Heart right ventricle (tissue), 16 donors: ENCODE data around the gene C11orf21. TPM values are rescaled to one million over a fixed set of nuclear protein-coding genes. Genes with fewer than 3 reads are reported as not detected.

Experiments
- ATAC-seq, 8 donors: fragments of 200-7000 bp; cut with Tn5 transposase; one replicate each; pipeline ENCODE4 v1.9.1; 2020; ENCODE audit warnings: mild to moderate bottlenecking in 8 of 8, moderate library complexity in 8 of 8, moderate number of reproducible peaks in 1 of 8
- DNase-seq, 2 donors: peaks; one replicate each; pipeline ENCODE4 v3.0.0-alpha.2; 2020
- H3K27ac ChIP-seq, 10 donors: fragments of 200-600 bp; sonication (generic) in 2 of 10; one replicate each; pipeline versions ENCODE4 v1.5.0 to v1.8.0; 2020 to 2022; ENCODE audit warnings: mild to moderate bottlenecking in 3 of 10
- H3K27me3 ChIP-seq, 7 donors: fragments of 200-600 bp; one replicate each; pipeline ENCODE4 v1.8.0; 2021 to 2022; ENCODE audit warnings: mild to moderate bottlenecking in 2 of 7
- H3K36me3 ChIP-seq, 9 donors: fragments of 200-600 bp; sonication (generic) in 1 of 9; one replicate each; pipeline versions ENCODE4 v1.5.0 to v1.8.0; 2020 to 2022; ENCODE audit warnings: mild to moderate bottlenecking in 2 of 9
- H3K4me1 ChIP-seq, 9 donors: fragments of 200-600 bp; sonication (generic) in 1 of 9; one replicate each; pipeline versions ENCODE4 v1.5.0 to v1.8.0; 2020 to 2022; ENCODE audit warnings: mild to moderate bottlenecking in 4 of 9
- H3K4me3 ChIP-seq, 10 donors: fragments of 200-600 bp; sonication (generic) in 2 of 10; one replicate each; pipeline versions ENCODE4 v1.5.0 to v1.8.0; 2020 to 2022; ENCODE audit warnings: mild to moderate bottlenecking in 7 of 10, moderate library complexity in 2 of 10
- H3K9me3 ChIP-seq, 11 donors: fragments of 200-600 bp in 10 of 11; sonication (generic) in 2 of 11; one replicate each; pipeline versions ENCODE4 v1.5.0 to v1.8.0; 2013 to 2022; ENCODE audit warnings: mild to moderate bottlenecking in 2 of 11, control low read depth in 1 of 11, moderate library complexity in 1 of 11
- CTCF ChIP-seq, 9 donors: fragments of 200-600 bp; sonication (generic) in 2 of 9; IDR thresholded peaks; one replicate each; pipeline versions ENCODE4 v1.5.0 to v1.8.0; 2021 to 2022; ENCODE audit warnings: antibody characterized with exemption in 9 of 9, mild to moderate bottlenecking in 5 of 9, moderate library complexity in 1 of 9
- WGBS, 2 donors: extraction: QIAGEN DNeasy Blood & Tissue Kit; methylation state at CpG; one replicate each; pipeline ENCODE4 v1.1.7; 2013; ENCODE audit warnings: inconsistent platforms in 1 of 2; 5-methylcytosine and 5-hydroxymethylcytosine counted together
- intact Hi-C, 10 donors: fragments of 100-400 bp; cut with DNase I; formaldehyde crosslinking; loops; one replicate each; pipeline versions ENCODE4 v1.11.1 to v1.14.2; 2022
- polyA plus RNA-seq, 2 donors: library from polyadenylated mRNA; stranded (reverse); fragments of 200-250 nt; gene quantifications; one replicate each; pipeline ENCODE4 v1.2.3, GENCODE V29; 2013
- total RNA-seq, 10 donors: library from RNA; stranded (reverse); fragmentation: NEBNext Ultra II Directional in 3 of 10; extraction: Animal tissue kit (Norgen Biotek cat#: 25700) in 3 of 10; gene quantifications; one replicate each; pipeline versions ENCODE4 v1.2.1 to v1.2.4, GENCODE V29; 2021 to 2023
- donor health status: Arrhythmogenic right ventricular cardiomyopathy.
- donor health status: ischemic (EF 13 %, LVEDD 7.1; RV severe dilation, severe dysfunction).
- donor health status: healthy with polysubstance abuse.
- donor health status: DM: no; HTN: yes; CAD: no.
- donor health status: DM: no; HTN: no; CAD: no.
- donor health status: ischemic (EF 25% LVEDD 6.9; RV normal size, moderate dysfunction).
- donor health status: ischemic (EF 25% LVEDD 5.7; RV mildly dilated, moderate dysfunction).
- donor health status: healthy.
- donor health status: DM: yes; HTN: yes; CAD: no.
- donor health status: Ischemic cardiomyopathy.
- donor health status: ischemic (EF 35%, LVEDD 5.7; RV mildly dilated, moderate dysfunction).
- donor health status: nonischemic (EF 11% LVEDD 7.7; RV severe dilation, severe dysfunction).
- donor health status: DM: yes; HTN: yes; CAD: no.
- donor health status: PGD.
- donor health status: ischemic (EF 29% LVEDD 5.4; RV normal size, mild dysfunction).
- donor health status: nonischemic (EF 23%, LVEDD 6.1; RV moderate dilation, normal function).

Gene C11orf21
- total and polyA plus RNA-seq, 12 donors, result 2.6 to 73.4 (median 31.1) TPM

GRCh38 chr11:2256951-2257700, 44.6 kb downstream of the C11orf21 start:
- Histone ChIP-seq H3K4me3 (no peak overlapping the region), H3K4me1 (no peaks in the 10 kb centered on the region), H3K36me3 (no peaks in the 10 kb centered on the region), H3K27me3 (peaks cover 0 to 30% (median 22%) of the 10 kb centered on the region in 7 donors), H3K9me3 (peaks cover 0 to 17% (median 0%) of the 10 kb centered on the region in 11 donors), H3K27ac (no peak overlapping the region)
- DNase-seq (no peak), ATAC-seq (no peak)
- intact Hi-C loops, result no loop called here
- TF ChIP-seq CTCF (IDR thresholded peaks at IDR 0.05), result no peak
- WGBS, 2 donors, result 89 to 92% methylated on average over 27 to 31 of the region's 31 CpGs

GRCh38 chr11:2256293-2256913, 45.3 kb downstream of the C11orf21 start:
- Histone ChIP-seq H3K4me1 (no peaks in the 10 kb centered on the region), H3K36me3 (no peaks in the 10 kb centered on the region), H3K4me3 (no peak overlapping the region), H3K27me3 (peaks cover 0 to 23% (median 16%) of the 10 kb centered on the region in 7 donors), H3K9me3 (peaks cover 0 to 17% (median 0%) of the 10 kb centered on the region in 11 donors), H3K27ac (no peak overlapping the region)
- ATAC-seq, result no peak
- DNase-seq, result no peak
- 86 to 87% methylated on average over 14 of the region's 14 CpGs for WGBS, 2 donors
- no peak for TF ChIP-seq CTCF (IDR thresholded peaks at IDR 0.05)
- intact Hi-C loops, result no loop called here

- Histone ChIP-seq H3K4me3 (no peak overlapping the region), H3K9me3 (peaks cover 0 to 17% (median 0%) of the 10 kb centered on the region in 11 donors), H3K27me3 (peaks cover 0 to 18% (median 6%) of the 10 kb centered on the region in 7 donors), H3K4me1 (no peaks in the 10 kb centered on the region), H3K36me3 (no peaks in the 10 kb centered on the region), H3K27ac (no peak overlapping the region)
- intact Hi-C loops, result no loop called here
- peak in 1 of 2 donors; percentile 1 for DNase-seq
- WGBS, 2 donors, result 68 to 69% methylated on average over 6 of the region's 6 CpGs
- TF ChIP-seq CTCF (IDR thresholded peaks at IDR 0.05), result no peak
- ATAC-seq, result no peak
Measured at GRCh38 chr11:2252018-2252417, 49.7 kb downstream of the C11orf21 start.

- Histone ChIP-seq H3K27me3 (peaks cover 0 to 18% (median 6%) of the 10 kb centered on the region in 7 donors), H3K4me1 (no peaks in the 10 kb centered on the region), H3K36me3 (no peaks in the 10 kb centered on the region), H3K4me3 (no peak overlapping the region), H3K9me3 (peaks cover 0 to 17% (median 0%) of the 10 kb centered on the region in 11 donors), H3K27ac (no peak overlapping the region)
- no peak for DNase-seq
- ATAC-seq, result no peak
- TF ChIP-seq CTCF (IDR thresholded peaks at IDR 0.05), result no peak
- WGBS, 2 donors, result 94 to 95% methylated on average over 6 of the region's 6 CpGs
- intact Hi-C loops, result no loop called here
Measured at GRCh38 chr11:2251138-2251537, 50.6 kb downstream of the C11orf21 start.
